ENCODE measurements around the gene DCUN1D4.
A peak's percentile ranks its signal among the peaks of the same experiment; 100 is the strongest.
"Not testable (repeated sequence)": the region's sequence is repeated elsewhere in the genome, so short reads cannot be mapped to it uniquely, and the experiment has no call there.

Gene DCUN1D4

DNA sequence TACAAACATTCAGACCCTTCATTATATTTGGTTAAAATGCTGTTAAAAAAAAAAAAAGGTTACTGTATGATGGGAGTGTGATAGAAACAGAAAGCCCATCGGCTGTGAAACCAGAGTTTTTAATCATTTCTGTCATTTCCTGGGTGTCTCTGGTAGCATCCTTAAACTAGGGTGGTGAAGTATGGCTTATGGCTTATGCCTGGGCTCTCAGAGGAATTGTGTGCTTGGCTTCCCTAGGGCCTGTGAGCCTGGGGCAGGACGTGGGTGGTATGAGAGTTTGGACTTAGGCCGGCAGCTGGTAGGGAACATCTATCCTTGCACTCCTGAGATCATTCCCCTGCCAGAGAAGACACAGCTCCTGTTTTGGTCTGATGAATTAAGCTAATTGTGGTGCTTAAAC, 52.2 kb downstream of the DCUN1D4 start:
- DNase-seq (ENCODE audit: low read depth in 2 of 2) = no peak

DNA sequence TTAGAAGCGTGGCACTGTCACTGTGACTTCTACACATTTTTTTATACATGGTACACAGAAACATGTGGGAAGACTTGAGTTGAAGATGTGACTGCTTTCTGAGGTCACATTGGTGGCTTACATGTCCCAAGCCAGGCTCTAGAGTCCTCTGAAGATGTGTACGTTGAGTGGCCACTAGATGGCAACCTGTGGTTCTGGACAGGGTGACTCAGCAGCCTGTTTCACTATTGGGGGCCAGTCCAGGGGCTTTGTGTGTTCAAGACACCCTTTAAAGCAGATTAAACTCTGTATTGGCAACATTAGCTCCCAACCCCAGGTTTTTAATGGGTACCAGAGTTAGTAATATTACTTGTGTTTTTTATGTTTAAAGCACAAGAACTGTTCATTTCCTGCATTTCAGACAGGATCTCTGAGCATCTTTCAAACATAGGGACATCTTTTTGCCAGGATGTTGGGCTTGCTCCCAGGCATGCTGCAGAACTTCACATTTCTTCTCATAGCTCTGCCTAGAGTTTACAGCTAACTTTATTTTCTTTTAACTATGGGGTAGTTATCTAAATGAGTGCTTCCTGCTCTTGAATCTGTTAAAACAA, 53.0 kb downstream of the DCUN1D4 start:
- DNase-seq (ENCODE audit: low read depth in 2 of 2) = peak; percentile 13 to 15

DNA sequence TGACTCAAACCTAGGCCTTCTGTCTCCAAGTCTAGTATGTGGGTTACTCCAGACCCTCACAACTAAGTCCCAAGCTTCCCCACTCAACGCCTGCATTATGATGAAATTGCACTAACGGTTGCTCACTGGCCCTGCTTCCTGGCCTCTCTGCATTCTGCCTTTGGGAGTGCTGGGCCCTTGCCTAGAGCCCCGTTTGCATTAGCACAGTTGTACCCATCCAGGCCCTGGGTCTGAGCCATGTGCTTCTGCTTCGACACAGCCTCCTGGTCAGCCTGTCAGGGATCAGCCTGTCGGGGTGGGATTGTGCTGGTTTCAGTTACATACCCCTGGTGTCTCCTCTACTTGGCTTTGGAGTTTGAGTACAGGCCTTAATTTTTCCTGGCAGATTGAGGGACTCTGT, 58.4 kb downstream of the DCUN1D4 start:
- no peak for DNase-seq (ENCODE audit: low read depth in 2 of 2)

DNA sequence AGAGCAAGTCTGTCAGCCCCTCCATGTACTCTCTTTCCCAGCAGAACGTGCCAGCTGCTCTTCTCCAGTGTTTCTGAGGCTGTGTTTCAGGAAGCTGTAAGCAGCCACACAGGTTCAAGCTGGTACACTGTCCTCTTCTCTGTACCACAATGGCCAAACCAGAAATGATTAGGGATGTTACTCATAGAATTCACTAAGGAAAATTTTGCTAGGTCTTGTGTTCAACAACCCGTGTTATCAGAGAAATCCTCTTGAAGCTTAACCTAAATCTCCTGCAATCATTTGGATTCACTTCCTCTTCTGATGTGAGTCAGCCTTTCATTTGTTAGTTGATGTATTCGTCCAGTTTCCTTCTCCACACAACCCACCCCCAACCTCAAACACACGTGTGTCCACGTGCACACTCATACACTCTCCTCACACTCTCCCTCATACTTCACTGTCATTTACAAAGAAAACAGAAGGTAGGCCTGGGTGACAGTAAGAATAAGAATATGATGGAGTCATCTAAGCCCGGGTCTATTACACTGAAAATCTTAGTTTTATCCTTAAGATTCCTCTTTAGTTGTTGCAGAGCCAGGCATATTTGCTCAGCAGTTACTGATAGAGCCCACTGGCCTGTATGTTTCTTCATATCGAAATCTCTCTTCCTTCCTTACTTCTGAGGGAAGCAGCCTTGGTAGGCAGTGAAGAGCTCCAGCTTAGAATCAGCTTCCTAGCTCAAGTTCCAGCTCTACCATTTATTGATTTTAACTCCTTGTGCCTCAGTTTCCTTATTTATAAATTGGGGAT, 63.4 kb downstream of the DCUN1D4 start:
- no peak for DNase-seq (ENCODE audit: low read depth in 2 of 2)

GRCh38 chr4:51907006-51907669, 64.2 kb downstream of the DCUN1D4 start:
- DNase-seq (ENCODE audit: low read depth in 2 of 2) = no peak

- no peak for DNase-seq (ENCODE audit: low read depth in 2 of 2)
These were observed 66.3 kb downstream of the DCUN1D4 start for GRCh38 chr4:51909236-51909703.

DNA sequence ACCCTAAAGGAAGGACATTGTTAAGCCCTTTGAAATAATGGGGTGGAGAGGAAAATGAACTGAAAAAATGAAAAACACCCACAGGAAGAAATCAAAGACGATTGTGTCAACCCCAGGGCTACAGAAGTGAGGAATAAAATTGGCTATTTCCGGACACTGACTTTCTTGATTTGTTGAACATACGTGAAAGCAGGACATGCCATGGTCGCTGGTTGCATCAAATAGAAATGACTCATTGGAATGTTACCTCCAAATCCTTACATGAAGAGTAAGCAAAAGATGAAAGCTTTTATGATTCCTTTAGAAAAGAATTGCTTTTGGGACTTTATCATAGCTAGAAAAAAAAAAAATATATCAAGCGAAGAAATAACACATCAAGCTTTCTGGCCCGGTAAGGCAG, 75.3 kb downstream of the DCUN1D4 start:
- no peak for DNase-seq (ENCODE audit: low read depth in 2 of 2)

DNA sequence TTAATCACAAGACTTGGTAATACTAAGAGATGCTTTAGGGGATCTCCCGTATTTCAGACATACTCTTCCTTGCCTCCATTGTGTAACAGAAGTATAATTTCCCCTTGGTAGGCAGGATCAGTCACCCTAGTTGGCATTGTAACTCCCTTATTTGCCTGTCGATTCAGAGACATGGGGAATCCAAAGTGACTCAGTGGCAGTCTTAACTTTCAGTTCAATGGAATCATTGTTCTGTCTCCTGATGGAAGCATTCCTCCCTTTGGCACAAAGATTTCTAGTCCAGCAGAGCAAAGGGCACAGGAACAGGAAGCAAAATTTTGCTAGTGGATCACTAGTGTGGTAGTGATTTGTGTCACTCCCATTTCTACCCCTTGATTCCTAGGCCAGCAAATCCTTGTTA, 80.4 kb downstream of the DCUN1D4 start:
- DNase-seq (ENCODE audit: low read depth in 2 of 2) = no peak

DNA sequence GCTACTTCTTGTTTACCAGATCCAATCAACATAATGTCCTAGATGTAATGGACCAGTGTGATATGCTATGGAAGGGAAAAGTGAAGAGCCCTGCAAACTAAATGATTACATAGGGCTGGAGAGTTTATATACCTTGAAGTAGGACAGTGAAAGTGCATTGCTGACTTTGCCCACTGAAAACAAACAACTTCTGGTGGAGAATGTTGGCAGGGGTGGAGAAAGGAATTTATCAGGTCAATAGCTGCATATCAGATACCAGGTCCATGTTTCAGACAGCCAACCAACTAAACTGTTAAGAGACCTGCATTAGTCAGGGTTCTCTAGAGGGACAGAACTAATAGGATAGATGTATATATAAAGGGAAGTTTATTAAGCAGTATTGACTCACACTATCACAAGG, 82.4 kb downstream of the DCUN1D4 start:
- DNase-seq (ENCODE audit: low read depth in 2 of 2) = no peak

- DNase-seq (ENCODE audit: low read depth in 2 of 2) = no peak
These were observed 87.6 kb downstream of the DCUN1D4 start for GRCh38 chr4:51930557-51930956.

DNA sequence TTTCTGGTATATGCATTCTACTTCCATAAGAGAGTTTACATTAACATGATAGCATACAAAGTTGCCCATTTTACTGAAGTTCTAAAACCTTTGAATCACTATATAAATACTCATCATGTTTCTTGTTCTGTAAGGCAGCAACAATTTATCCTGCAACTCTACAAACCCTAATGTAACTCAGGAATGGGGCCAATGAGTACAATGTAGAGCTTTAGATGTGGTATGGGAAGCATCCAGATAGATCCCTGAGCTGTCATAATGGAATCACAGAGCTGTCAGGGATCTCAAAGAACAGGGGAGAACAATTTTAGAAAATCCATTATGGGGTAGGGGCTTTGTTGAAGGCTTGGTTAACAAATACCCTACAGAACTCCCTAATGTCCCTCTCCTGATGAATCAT, 88.5 kb downstream of the DCUN1D4 start:
- DNase-seq (ENCODE audit: low read depth in 2 of 2) = peak; percentile 15

DNA sequence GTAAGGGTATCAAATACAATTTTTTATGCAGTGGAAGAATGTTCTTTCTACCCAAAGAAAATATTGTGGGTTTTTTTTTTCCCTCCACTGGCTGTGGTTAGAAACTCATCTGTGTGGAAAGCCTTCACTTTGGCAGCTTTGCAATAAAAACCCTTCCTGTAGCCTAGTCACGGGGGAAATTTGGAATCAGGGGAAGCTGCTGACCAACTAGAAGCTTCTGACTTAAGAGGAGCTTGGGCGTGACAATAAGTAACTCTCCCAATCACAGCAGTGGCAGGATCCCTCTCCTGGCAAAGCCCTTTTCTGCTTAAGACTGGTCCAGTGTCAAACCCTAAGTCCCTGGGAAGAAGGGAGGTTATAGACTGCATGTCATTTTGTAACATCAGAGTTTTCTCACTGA, 89.3 kb downstream of the DCUN1D4 start:
- peak; percentile 15 to 23 for DNase-seq (ENCODE audit: low read depth in 2 of 2)

DNA sequence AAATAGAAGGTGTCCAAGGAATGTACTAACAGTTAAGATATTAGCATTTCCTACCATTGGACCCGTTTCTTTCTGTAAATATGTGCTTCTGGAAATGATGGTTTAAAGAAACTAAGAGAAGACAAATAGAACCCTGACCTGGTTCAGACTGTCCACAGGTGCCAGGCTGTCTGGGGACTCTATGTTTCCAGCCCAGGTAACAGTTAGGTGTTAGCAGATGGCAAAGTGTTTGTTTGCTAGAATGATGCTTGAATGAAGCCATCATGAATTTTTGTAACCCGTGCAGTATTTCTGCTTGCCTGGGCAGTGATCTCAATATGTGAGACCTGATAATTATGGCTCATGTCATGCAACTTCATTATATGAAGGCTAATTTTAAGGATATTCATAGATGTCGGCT, 89.7 kb downstream of the DCUN1D4 start:
- no peak for DNase-seq (ENCODE audit: low read depth in 2 of 2)

DNA sequence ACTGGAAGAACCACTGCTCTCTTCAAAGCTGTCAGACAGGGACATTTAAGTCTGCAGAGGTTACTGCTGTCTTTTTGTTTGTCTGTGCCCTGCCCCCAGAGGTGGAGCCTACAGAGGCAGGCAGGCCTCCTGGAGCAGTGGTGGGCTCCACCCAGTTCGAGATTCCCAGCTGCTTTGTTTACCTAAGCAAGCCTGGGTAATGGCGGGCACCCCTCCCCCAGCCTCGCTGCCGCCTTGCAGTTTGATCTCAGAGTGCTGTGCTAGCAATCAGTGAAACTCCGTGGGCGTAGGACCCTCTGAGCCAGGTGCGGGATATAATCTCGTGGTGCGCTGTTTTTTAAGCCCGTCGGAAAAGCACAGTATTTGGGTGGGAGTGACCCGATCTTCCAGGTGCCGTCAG, 97.5 kb downstream of the DCUN1D4 start:
- not testable (repeated sequence) for DNase-seq (ENCODE audit: low read depth in 2 of 2)

- no peak for DNase-seq (ENCODE audit: low read depth in 2 of 2)
These were observed 99.3 kb downstream of the DCUN1D4 start for GRCh38 chr4:51942108-51942832.

DNA sequence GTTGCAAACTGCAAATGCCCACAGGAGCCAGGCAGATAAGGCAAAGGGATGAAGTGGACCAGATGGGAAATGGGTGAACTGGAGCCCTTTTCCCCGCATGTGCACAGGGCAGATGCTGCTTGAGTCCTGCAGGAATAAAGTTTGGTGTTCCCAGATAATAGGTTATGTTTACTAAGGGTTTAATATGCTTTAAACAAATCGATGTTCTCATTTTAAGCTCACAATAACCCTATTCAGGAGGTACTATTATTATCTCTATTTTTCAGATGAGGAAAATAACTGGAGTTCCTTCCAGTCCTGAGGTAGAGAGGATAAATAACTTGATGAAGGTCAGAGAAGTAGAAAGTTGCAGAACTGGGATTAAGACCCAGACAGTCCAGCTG, 99.9 kb downstream of the DCUN1D4 start:
- DNase-seq (ENCODE audit: low read depth in 2 of 2) = no peak

DNA sequence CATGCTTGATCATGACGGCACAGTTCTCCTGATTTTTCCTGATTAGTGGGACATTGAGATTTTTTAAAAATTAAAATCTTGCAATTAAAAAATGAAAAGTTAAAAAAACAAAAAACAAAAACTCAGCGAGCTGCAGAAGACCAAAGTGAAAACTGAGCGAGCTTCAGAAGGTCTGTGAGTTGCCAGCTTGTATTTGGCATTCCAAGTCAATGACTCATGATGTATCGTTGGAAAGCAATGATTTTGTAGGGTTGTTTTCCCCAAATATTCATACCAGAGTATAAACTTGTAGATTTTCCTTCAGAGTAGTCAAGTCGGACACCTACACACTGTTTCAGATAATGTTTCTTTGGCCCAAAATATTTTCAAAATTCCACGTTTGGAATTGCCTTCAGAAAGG, 100.3 kb downstream of the DCUN1D4 start:
- DNase-seq (ENCODE audit: low read depth in 2 of 2) = no peak

DNA sequence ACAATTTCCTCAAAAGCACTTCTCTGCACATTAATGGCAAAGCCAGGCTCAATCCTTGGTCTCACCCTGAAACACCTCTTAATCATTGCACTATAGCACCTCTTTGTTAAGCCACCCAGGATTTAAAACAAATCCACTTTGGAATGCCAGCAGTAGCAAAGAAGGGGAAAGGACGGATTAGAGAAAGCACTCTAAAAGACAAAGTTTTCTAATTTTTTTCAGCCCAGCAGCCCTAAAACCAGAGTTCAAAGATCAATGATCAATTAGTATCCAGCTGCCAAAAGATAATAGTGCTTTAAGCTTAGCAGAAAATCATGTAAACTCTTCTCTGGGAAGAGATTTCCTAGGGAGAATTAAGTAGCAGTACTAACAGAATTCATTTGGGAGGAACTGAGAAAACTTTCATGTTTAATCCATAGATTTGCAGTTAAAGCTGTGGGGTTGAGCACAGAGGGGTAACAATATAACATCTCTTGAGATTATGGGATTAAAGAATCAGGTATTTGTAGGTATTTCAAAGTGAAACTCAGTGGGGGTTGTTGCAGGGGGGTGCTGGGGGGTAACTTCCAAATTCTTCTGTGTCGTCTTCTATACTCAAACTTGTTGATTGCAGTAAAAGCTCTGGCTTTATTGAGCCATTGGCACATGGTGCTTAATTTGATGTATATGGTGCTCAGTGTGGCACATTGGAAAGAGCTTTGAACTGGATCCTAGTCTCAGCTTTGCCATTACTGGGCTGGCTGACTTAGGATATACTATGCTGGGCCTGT, 115.4 kb downstream of the DCUN1D4 start:
- DNase-seq (ENCODE audit: low read depth in 2 of 2) = no peak

DNA sequence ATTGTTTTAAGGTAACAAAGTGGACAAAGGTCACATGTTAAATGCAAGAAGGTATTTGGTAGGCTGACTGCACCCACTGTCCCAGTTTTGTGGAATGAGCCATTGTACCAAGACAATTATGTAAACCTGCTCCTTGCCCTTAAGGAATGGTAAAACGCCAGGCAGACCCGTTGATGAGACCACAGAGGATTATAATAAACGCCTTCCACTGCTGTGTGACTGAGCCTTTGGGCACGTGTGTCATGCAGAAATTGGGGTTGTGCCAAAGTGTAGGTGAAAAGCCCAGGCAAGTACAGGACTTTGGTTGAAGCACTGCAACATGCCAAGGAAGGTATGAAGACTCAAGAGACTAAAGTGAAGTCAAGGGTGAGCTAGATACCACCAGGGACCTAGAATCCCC, 117.5 kb downstream of the DCUN1D4 start:
- DNase-seq (ENCODE audit: low read depth in 2 of 2) = no peak

- no peak for DNase-seq (ENCODE audit: low read depth in 2 of 2)
These were observed 121.0 kb downstream of the DCUN1D4 start for GRCh38 chr4:51963841-51964517.

DNA sequence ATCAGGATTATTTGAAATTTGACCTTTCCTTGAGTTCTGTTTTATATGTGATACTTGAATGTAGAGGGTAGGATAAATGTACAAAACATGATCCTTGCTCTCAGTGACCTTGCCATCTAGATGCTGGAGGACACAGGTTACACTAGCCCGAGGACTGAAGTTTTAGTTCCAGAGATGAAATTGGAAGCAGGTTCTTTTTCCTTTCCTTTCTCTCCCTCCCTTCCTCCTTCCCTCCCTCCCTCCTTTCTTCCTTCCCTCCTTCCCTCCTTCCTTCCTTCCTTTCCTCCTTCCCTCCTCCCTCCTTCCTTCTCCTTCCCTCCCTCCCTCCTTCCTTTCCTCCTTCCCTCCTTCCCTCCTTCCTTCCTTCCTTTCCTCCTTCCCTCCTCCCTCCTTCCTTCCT, 122.9 kb downstream of the DCUN1D4 start:
- DNase-seq (ENCODE audit: low read depth in 2 of 2) = no peak
